Tibial nerve (tissue), 4 donors: ENCODE data around the gene ARHGEF17. TPM values are rescaled to one million over a fixed set of nuclear protein-coding genes. Genes with fewer than 3 reads are reported as not detected.

ENCODE experiments used
- DNase-seq, 2 donors: peaks; one replicate each; pipeline ENCODE4 v3.0.0-alpha.2; 2019; ENCODE audit warnings: low spot score in 2 of 2
- H3K27ac ChIP-seq, 4 donors: fragments of 200-600 bp; sonication (generic) in 3 of 4; one replicate each; pipeline ENCODE4 v1.5.1; 2017 to 2019; ENCODE audit warnings: mild to moderate bottlenecking in 1 of 4
- H3K27me3 ChIP-seq, 2 donors: fragments of 200-600 bp; sonication (generic) in 1 of 2; one replicate each; pipeline versions ENCODE4 v1.5.1 to v1.6.0; 2017 to 2019
- H3K36me3 ChIP-seq, 3 donors: fragments of 200-600 bp; sonication (generic); one replicate each; pipeline ENCODE4 v1.5.1; 2018 to 2019
- H3K4me1 ChIP-seq, 4 donors: fragments of 200-600 bp; sonication (generic) in 3 of 4; one replicate each; pipeline ENCODE4 v1.5.1; 2017 to 2019
- H3K4me3 ChIP-seq, 4 donors: fragments of 200-600 bp; sonication (generic) in 3 of 4; one replicate each; pipeline ENCODE4 v1.5.1; 2017 to 2019; ENCODE audit warnings: mild to moderate bottlenecking in 1 of 4, moderate library complexity in 1 of 4
- H3K9me3 ChIP-seq, 4 donors: fragments of 200-600 bp; sonication (generic) in 3 of 4; one replicate each; pipeline ENCODE4 v1.5.1; 2017 to 2019
- EP300 ChIP-seq, 2 donors: sonication (generic); formaldehyde crosslinking; IDR thresholded peaks; one replicate each; pipeline ENCODE4 v1.6.1; 2017; ENCODE audit warnings: antibody characterized with exemption in 2 of 2, mild to moderate bottlenecking in 1 of 2
- POLR2A ChIP-seq, 2 donors: fragments of 450-650 bp; IDR thresholded peaks; one replicate each; pipeline ENCODE4 v1.6.1; 2017; ENCODE audit warnings: antibody characterized with exemption in 2 of 2, mild to moderate bottlenecking in 2 of 2, moderate library complexity in 2 of 2
- WGBS, 2 donors: methylation state at CpG; one replicate each; pipeline ENCODE4 v1.1.5; 2018; 5-methylcytosine and 5-hydroxymethylcytosine counted together
- total RNA-seq, 4 donors: library from RNA; depleted of rRNA; stranded (reverse); fragments of >200 nt; gene quantifications; one replicate each; pipeline ENCODE4 v1.1.0, GENCODE V29; 2016
- TF ChIP-seq, protein P1 (sequence below), 5 experiments: fragments of 200-600 bp in 3 of 5; fragments of 450-650 bp in 2 of 5; sonication (generic) in 3 of 5; IDR thresholded peaks; one replicate each; pipeline ENCODE4 v1.5.1; 2016 to 2019; ENCODE audit warnings: antibody characterized with exemption in 5 of 5, mild to moderate bottlenecking in 3 of 5, moderate library complexity in 2 of 5

Gene ARHGEF17
- total RNA-seq, 4 donors from 2014 or later, result 102 to 135 (median 112) TPM

- no peak for DNase-seq
- Histone ChIP-seq H3K36me3 (no peaks in the 10 kb centered on the region), H3K9me3 (no peaks in the 10 kb centered on the region), H3K27ac (peak overlapping the region in 2 of 4 donors; percentile 55 to 63), H3K27me3 (no peaks in the 10 kb centered on the region), H3K4me3 (no peak overlapping the region), H3K4me1 (peaks cover 0 to 85% (median 35%) of the 10 kb centered on the region in 4 donors)
- WGBS, 2 donors, result 43 to 51% methylated on average over 3 of the region's 3 CpGs
- no peak for TF ChIP-seq EP300 (IDR thresholded peaks at IDR 0.05)
- TF ChIP-seq POLR2A (IDR thresholded peaks at IDR 0.05), result no peak
- TF ChIP-seq, protein P1, sequence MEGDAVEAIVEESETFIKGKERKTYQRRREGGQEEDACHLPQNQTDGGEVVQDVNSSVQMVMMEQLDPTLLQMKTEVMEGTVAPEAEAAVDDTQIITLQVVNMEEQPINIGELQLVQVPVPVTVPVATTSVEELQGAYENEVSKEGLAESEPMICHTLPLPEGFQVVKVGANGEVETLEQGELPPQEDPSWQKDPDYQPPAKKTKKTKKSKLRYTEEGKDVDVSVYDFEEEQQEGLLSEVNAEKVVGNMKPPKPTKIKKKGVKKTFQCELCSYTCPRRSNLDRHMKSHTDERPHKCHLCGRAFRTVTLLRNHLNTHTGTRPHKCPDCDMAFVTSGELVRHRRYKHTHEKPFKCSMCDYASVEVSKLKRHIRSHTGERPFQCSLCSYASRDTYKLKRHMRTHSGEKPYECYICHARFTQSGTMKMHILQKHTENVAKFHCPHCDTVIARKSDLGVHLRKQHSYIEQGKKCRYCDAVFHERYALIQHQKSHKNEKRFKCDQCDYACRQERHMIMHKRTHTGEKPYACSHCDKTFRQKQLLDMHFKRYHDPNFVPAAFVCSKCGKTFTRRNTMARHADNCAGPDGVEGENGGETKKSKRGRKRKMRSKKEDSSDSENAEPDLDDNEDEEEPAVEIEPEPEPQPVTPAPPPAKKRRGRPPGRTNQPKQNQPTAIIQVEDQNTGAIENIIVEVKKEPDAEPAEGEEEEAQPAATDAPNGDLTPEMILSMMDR (IDR thresholded peaks at IDR 0.05), result no peak
These were observed 32.1 kb downstream of the ARHGEF17 start for GRCh38 chr11:73340164-73340563.

GRCh38 chr11:73342633-73343032 is 34.6 kb downstream of the ARHGEF17 start:
- peak overlapping the region in 1 of 4 donors; percentile 77 for H3K27ac ChIP-seq
- WGBS, 2 donors, result 21 to 25% methylated on average over 25 to 31 of the region's 54 CpGs

DNA sequence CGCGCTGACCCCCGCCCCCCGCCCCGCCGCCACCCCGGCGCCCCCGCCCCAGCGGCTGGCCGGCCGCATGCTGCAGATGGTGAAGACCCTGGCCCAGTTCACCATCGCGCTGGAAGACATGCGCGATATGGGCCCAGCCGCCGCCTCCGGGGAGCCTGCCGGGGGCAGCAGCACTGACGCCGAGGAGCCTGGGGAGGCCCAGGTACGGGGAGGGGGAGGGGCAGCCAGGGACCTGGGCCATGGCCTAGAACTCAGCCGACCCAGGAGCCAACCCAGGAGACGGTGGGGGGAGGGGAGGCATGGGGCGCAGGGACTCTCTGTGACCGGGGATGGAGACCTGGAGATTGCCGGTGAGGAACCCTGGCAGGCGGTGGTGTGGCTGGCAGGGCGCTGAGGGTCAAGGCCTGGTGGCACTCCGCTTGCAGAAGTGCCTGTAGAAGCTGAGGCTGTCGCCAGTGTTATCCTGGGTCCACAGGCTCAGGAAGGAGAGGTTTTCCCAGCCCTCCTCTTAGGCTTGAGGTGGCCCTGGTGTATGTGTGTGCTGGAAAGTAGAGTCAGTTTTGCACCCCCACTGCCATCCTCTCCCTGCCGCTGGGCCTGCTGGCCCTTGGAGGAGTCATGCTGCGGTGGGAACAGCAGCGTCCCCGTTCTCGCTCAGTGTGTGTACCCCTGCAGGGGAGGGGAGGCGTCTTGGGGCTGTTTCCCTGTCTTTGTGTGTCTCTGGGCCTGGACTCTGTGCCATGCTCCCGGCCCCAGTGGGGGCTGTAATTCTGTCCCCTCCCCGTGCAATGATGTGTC is 35.2 kb downstream of the ARHGEF17 start:
- no peaks in the 10 kb centered on the region for H3K27me3 ChIP-seq
- no peak for DNase-seq
- peaks cover 0 to 16% (median 0%) of the 10 kb centered on the region in 3 donors for H3K36me3 ChIP-seq
- H3K4me3 ChIP-seq, result peak overlapping the region in 2 of 4 donors; percentile 7 to 46
- TF ChIP-seq POLR2A (IDR thresholded peaks at IDR 0.05) (no peak), EP300 (IDR thresholded peaks at IDR 0.05) (no peak)
- TF ChIP-seq, protein P1 (IDR thresholded peaks at IDR 0.05), result no peak
- WGBS, 2 donors, result 40 to 49% methylated on average over 17 to 23 of the region's 40 CpGs
- H3K4me1 ChIP-seq, result peaks cover 0 to 81% (median 27%) of the 10 kb centered on the region in 4 donors
- H3K9me3 ChIP-seq, result no peaks in the 10 kb centered on the region
- peak overlapping the region in 3 of 4 donors; percentile 26 to 77 (median 68) for H3K27ac ChIP-seq

More at GRCh38 chr11:73342633-73343032, 34.6 kb downstream of the ARHGEF17 start:
- no peak for DNase-seq
- H3K9me3 ChIP-seq, result no peaks in the 10 kb centered on the region
- peak overlapping the region in 3 of 4 donors; percentile 18 to 46 (median 21) for H3K4me3 ChIP-seq
- no peaks in the 10 kb centered on the region for H3K27me3 ChIP-seq
- TF ChIP-seq POLR2A (IDR thresholded peaks at IDR 0.05) (no peak), EP300 (IDR thresholded peaks at IDR 0.05) (no peak)
- TF ChIP-seq, protein P1 (IDR thresholded peaks at IDR 0.05), result peak in 1 of 5 experiments; percentile 10
- H3K4me1 ChIP-seq, result peaks cover 0 to 87% (median 30%) of the 10 kb centered on the region in 4 donors
- H3K36me3 ChIP-seq, result peaks cover 0 to 10% (median 0%) of the 10 kb centered on the region in 3 donors

- Histone ChIP-seq H3K4me1 (peaks cover 0 to 72% (median 24%) of the 10 kb centered on the region in 4 donors), H3K27me3 (no peaks in the 10 kb centered on the region), H3K36me3 (peaks cover 0 to 25% (median 0%) of the 10 kb centered on the region in 3 donors), H3K27ac (peak overlapping the region; percentile 10 to 77 (median 47)), H3K9me3 (no peaks in the 10 kb centered on the region), H3K4me3 (no peak overlapping the region)
- TF ChIP-seq, protein P1 (IDR thresholded peaks at IDR 0.05), result no peak
- TF ChIP-seq EP300 (IDR thresholded peaks at IDR 0.05), result peak in 1 of 2 donors; percentile 54
- no peak for DNase-seq
- 36 to 40% methylated on average over 20 of the region's 20 CpGs for WGBS, 2 donors
These were observed 36.1 kb downstream of the ARHGEF17 start for GRCh38 chr11:73344191-73344607.
